ENCODE measurements around the gene PIGC. TPM values are rescaled to one million over a fixed set of nuclear protein-coding genes. Genes with fewer than 3 reads are reported as not detected.

PIGC gene
- total RNA-seq, 2 experiments from 2014 or later: 14.7 to 17.1 TPM

DNA sequence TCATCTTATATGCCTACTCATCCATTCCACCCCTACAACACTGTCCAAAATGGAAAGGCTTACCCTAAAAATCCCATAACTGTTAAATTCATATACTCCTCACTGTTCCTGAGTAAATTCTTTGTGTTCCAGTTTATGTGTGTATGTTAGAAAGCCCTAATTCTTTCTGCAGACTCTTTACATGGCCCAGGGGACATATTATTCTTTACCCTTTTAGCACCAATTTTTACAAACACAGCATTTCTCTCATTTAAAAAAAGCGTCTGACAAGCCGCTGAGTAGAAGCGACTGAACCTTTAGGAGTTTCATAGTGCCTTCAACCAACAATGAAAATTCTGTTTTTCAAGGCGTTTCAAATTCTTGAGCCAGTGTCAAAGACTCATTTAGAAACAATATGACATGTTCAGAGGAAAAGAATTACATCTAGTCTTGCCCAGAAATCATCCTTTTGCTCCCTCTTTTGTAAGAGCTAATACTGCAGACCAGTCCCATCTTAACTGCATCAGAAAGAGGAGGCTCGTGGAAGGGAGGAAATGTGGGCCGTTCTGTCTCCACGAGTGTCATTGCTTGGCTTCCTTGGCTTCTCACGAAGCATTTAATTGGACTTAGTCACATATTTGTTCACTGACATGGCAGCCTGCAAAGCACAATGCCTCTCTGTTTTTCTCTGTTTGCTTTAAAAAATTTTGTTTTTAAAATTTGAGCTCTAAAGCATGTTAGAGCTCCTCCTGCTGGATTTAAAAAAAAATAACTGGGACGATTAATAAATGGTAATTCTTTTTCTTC, 44.7 kb downstream of the PIGC start:
- DNase-seq: peak; percentile 35
- CTCF ChIA-PET: interaction anchor here (0.6 to 3.5 kb wide), 33 partner anchors 9 to 754 kb away, joined by 3 to 20 read pairs (median 4); partner anchors contain the start of gene PIGC
- intact Hi-C loops (cut with DNase I, micrococcal nuclease): loop anchor here (1.0 to 5.0 kb wide), 9 partner anchors 41 to 397 kb away; no protein-coding TSS in a partner anchor
- Mint-ChIP-seq H3K36me3 (ENCODE audit: low read depth) (peaks cover 1% of the 10 kb centered on the region), H3K27ac (peak overlapping the region; percentile 70), H3K4me3 (peak overlapping the region; percentile 29), H3K27me3 (no peaks in the 10 kb centered on the region), H3K9me3 (ENCODE audit: low read depth) (no peaks in the 10 kb centered on the region), H3K4me1 (peaks cover 74% of the 10 kb centered on the region)
- ATAC-seq: peak; percentile 53
- POLR2A ChIA-PET: interaction anchor here (1.2 kb wide), 1 partner anchor 41 kb away, joined by 3 read pairs; no protein-coding TSS in a partner anchor

DNA sequence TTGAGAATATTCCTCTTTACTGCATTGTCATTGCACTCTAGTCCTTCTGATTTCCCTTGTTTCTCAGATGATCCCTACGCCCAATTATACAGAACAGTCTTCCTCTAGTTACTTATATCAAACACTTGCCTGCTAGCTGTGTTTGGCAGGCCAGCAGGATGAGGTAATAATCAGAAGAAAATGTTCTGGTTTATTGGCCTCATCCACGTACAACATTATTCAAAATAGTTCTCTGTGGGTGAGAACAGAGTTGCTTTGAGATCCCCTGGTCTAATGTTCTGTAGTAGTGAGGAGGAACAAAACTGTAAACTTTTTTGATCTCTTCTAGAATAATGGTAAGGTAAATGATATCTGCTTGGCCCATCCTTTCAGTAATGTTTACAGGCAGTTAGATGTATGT, 45.7 kb downstream of the PIGC start:
- no peak for DNase-seq
- Mint-ChIP-seq H3K4me1 (peaks cover 83% of the 10 kb centered on the region), H3K36me3 (ENCODE audit: low read depth) (peaks cover 3% of the 10 kb centered on the region), H3K4me3 (no peak overlapping the region), H3K27me3 (no peaks in the 10 kb centered on the region), H3K9me3 (ENCODE audit: low read depth) (no peaks in the 10 kb centered on the region), H3K27ac (peak overlapping the region; percentile 52)
- intact Hi-C loops (cut with DNase I, micrococcal nuclease): loop anchor here (2.0 to 5.0 kb wide), 6 partner anchors 126 to 395 kb away; no protein-coding TSS in a partner anchor
- CTCF ChIA-PET: interaction anchor here (0.7 to 3.5 kb wide), 12 partner anchors 16 to 395 kb away, joined by 3 to 20 read pairs (median 5); no protein-coding TSS in a partner anchor
- ATAC-seq: no peak
- POLR2A ChIA-PET: interaction anchor here (0.5 kb wide), 2 partner anchors 40 to 1422 kb away, joined by 3 to 4 read pairs; no protein-coding TSS in a partner anchor

DNA sequence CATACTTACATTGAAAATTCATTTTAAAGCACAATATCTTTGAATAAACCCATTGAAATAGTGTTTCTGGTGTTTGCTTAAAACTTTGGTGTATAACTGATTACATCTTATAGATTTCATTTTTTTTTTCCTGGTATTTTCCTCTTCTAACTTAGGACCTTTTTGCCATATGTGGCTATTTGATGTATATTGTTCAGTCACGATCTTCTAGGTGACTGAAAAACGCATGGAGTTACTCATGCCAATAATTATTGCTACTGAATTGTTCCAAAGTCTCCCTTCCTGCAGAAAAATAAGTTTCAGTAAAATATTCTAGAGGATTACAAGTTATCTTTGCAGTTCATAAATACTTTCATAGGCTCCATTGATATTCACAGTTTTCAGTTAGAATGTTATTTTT, 46.2 kb downstream of the PIGC start:
- Mint-ChIP-seq H3K4me1 (peaks cover 88% of the 10 kb centered on the region), H3K4me3 (no peak overlapping the region), H3K36me3 (ENCODE audit: low read depth) (peaks cover 3% of the 10 kb centered on the region), H3K9me3 (ENCODE audit: low read depth) (no peaks in the 10 kb centered on the region), H3K27me3 (no peaks in the 10 kb centered on the region), H3K27ac (no peak overlapping the region)
- POLR2A ChIA-PET: interaction anchor here (0.5 kb wide), 1 partner anchor 39 kb away, joined by 3 read pairs; no protein-coding TSS in a partner anchor
- DNase-seq: no peak
- CTCF ChIA-PET: interaction anchor here (0.5 to 0.8 kb wide), 2 partner anchors 16 to 65 kb away, joined by 3 read pairs; no protein-coding TSS in a partner anchor
- ATAC-seq: no peak
- intact Hi-C loops (cut with DNase I, micrococcal nuclease): loop anchor here (2.0 to 5.0 kb wide), 6 partner anchors 125 to 395 kb away; no protein-coding TSS in a partner anchor

DNA sequence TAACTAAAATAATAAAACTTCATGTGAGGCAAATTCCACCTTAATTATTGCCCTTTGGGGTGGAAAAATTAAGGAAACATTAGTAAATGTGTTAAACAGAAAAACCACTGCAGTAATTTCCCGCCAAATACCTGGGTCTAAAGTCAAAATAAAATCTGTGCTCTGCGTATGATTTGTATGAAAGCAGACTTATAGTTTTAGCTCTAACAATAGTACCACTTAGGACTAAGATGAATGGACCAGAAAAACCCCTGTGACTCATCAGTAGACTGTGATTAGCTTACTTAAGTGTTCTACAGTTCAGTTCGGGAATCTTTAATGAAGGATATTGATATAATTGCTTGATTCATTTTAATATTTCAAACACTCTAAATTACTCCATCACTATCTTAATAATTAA, 46.6 kb downstream of the PIGC start:
- intact Hi-C loops (cut with DNase I, micrococcal nuclease): loop anchor here (5.0 kb wide), 2 partner anchors 125 to 265 kb away; no protein-coding TSS in a partner anchor

DNA sequence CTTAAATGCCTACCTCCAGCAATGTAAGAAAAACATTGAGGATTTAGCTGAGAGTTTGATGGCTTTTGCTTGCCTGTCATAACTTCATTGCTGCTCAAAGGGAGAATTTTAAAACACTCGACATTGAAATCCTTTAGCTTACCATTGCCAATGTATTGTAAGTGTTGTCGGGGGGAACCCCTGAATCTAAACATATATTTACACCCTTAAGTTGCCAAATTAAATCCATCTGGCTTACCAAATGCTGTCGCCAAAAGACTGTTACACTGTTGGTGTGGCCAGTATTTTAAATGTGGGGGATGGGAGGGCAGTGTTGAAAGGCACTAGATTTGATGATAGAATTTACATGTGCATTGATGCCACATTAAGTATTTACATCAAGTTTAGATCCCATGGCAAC, 48.3 kb downstream of the PIGC start:
- peaks cover 3% of the 10 kb centered on the region for H3K36me3 Mint-ChIP-seq (ENCODE audit: low read depth)
- ATAC-seq (no peak), DNase-seq (no peak)
- H3K27ac Mint-ChIP-seq: no peak overlapping the region
- H3K27me3 Mint-ChIP-seq: no peaks in the 10 kb centered on the region
- CTCF ChIA-PET: interaction anchor here (1.4 to 2.9 kb wide), 3 partner anchors 17 to 37 kb away, joined by 5 to 16 read pairs (median 6); no protein-coding TSS in a partner anchor
- no peak overlapping the region for H3K4me3 Mint-ChIP-seq
- intact Hi-C loops (cut with DNase I, micrococcal nuclease): loop anchor here (2.0 to 5.0 kb wide), 3 partner anchors 15 to 263 kb away; no protein-coding TSS in a partner anchor
- peaks cover 92% of the 10 kb centered on the region for H3K4me1 Mint-ChIP-seq
- H3K9me3 Mint-ChIP-seq (ENCODE audit: low read depth): no peaks in the 10 kb centered on the region
- POLR2A ChIA-PET: no interaction called here

More for the DNA sequence above, 46.6 kb downstream of the PIGC start:
- H3K4me1 Mint-ChIP-seq: peaks cover 92% of the 10 kb centered on the region
- peaks cover 3% of the 10 kb centered on the region for H3K36me3 Mint-ChIP-seq (ENCODE audit: low read depth)
- H3K4me3 Mint-ChIP-seq: no peak overlapping the region
- CTCF ChIA-PET: interaction anchor here (0.5 to 1.0 kb wide), 2 partner anchors 60 to 66 kb away, joined by 3 read pairs; no protein-coding TSS in a partner anchor
- no peak for DNase-seq
- POLR2A ChIA-PET: no interaction called here
- no peaks in the 10 kb centered on the region for H3K27me3 Mint-ChIP-seq
- no peaks in the 10 kb centered on the region for H3K9me3 Mint-ChIP-seq (ENCODE audit: low read depth)
- H3K27ac Mint-ChIP-seq: no peak overlapping the region
- peak; percentile 51 for ATAC-seq

DNA sequence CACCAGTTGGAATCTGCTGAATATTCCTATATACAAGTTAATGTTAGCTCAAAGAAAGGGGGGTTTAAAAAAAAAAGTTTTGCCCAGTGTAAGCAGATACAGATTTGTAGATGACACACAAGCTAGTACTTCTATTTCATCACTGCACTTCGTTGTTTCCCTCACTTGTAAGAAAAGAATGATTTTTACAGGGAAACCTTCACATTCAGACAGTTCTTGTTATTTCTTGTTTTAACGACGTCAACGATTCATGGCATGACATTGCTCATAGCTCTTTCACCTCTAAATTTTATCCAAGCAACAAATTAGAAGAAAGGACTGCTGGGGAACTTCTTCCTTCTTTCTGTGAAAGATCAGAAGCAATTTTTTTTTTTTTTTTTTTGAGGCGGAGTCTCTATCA, 49.1 kb downstream of the PIGC start:
- Mint-ChIP-seq H3K4me1 (peaks cover 87% of the 10 kb centered on the region), H3K9me3 (ENCODE audit: low read depth) (no peaks in the 10 kb centered on the region), H3K4me3 (peak overlapping the region; percentile 41), H3K36me3 (ENCODE audit: low read depth) (peaks cover 3% of the 10 kb centered on the region), H3K27ac (peak overlapping the region; percentile 82), H3K27me3 (no peaks in the 10 kb centered on the region)
- DNase-seq (no peak), ATAC-seq (peak; percentile 8)
- ChIA-PET CTCF (interaction anchor here (0.6 to 2.9 kb wide), 15 partner anchors 9 to 883 kb away, joined by 3 to 16 read pairs (median 4); no protein-coding TSS in a partner anchor), POLR2A (interaction anchor here (0.6 to 2.2 kb wide), 3 partner anchors 36 to 419 kb away, joined by 3 to 15 read pairs (median 9); no protein-coding TSS in a partner anchor)
- intact Hi-C loops (cut with DNase I, micrococcal nuclease): loop anchor here (1.0 to 5.0 kb wide), 8 partner anchors 14 to 263 kb away; no protein-coding TSS in a partner anchor

DNA sequence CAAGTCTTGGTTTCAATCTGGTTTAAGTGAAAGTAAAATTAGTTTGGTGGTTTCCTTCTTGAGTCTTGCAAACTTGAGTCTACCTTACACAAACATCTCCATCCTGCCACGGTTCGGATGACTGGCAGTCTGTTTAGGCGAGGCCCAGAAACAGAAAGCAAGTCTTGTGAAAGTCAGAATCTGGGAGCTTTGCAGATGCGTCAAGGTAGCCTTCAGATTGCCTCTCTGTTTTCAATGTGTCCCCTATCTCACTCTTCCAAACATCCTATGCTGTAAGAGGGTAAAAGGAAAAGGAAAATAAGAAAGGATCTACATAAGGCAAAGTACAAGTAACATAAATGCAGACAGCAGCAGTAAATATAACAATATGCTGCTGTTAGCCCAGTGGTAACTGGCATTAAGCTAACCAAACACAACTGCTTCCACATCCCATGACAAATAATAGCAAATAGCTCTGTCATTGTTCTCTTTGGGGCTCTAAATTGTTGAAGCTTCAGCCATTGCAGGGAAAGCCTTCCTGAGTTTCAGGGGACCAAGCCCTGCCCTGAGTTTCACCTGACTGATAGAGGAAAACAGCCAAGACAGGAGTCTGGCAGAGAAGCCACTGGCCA, 49.6 kb downstream of the PIGC start:
- Mint-ChIP-seq H3K36me3 (ENCODE audit: low read depth) (peaks cover 3% of the 10 kb centered on the region), H3K4me3 (peak overlapping the region; percentile 41), H3K4me1 (peaks cover 82% of the 10 kb centered on the region), H3K9me3 (ENCODE audit: low read depth) (no peaks in the 10 kb centered on the region), H3K27me3 (no peaks in the 10 kb centered on the region), H3K27ac (peak overlapping the region; percentile 82)
- CTCF ChIA-PET: interaction anchor here (0.6 to 2.9 kb wide), 16 partner anchors 8 to 882 kb away, joined by 3 to 16 read pairs (median 4); partner anchors contain the start of gene PIGC
- ATAC-seq (peak; percentile 95), DNase-seq (peak; percentile 83)
- intact Hi-C loops (cut with DNase I, micrococcal nuclease): loop anchor here (1.0 to 2.0 kb wide), 6 partner anchors 13 to 213 kb away; no protein-coding TSS in a partner anchor
- POLR2A ChIA-PET: interaction anchor here (0.6 to 2.2 kb wide), 4 partner anchors 35 to 418 kb away, joined by 3 to 15 read pairs (median 6); no protein-coding TSS in a partner anchor

DNA sequence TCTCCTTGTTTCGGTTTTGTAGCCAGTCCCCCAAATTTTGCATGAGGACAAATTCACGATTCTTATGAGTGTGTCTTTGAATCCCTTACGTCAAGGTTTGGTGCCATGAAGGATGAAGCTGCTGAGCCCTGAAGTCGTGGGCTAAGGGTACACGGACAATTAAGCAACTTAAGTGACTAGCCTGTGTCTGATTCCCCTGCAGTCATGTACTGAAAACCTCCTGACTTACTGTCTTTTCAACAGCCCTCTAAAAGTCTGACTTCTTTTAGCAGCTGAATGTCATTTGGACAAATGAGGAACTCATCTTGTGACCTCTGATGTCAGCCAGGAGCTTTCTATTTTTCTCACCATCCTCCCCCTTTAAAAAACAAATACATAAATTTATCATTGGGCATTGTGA, 50.5 kb downstream of the PIGC start:
- Mint-ChIP-seq H3K9me3 (ENCODE audit: low read depth) (no peaks in the 10 kb centered on the region), H3K36me3 (ENCODE audit: low read depth) (peaks cover 3% of the 10 kb centered on the region), H3K27me3 (no peaks in the 10 kb centered on the region), H3K4me3 (no peak overlapping the region), H3K27ac (peak overlapping the region; percentile 67), H3K4me1 (peaks cover 73% of the 10 kb centered on the region)
- DNase-seq (no peak), ATAC-seq (no peak)
- intact Hi-C loops (cut with DNase I, micrococcal nuclease): no loop called here
- ChIA-PET CTCF (interaction anchor here (0.7 to 2.9 kb wide), 8 partner anchors 9 to 380 kb away, joined by 3 to 16 read pairs (median 4); no protein-coding TSS in a partner anchor), POLR2A (interaction anchor here (1.1 to 2.2 kb wide), 2 partner anchors 35 to 50 kb away, joined by 3 to 15 read pairs; no protein-coding TSS in a partner anchor)

DNA sequence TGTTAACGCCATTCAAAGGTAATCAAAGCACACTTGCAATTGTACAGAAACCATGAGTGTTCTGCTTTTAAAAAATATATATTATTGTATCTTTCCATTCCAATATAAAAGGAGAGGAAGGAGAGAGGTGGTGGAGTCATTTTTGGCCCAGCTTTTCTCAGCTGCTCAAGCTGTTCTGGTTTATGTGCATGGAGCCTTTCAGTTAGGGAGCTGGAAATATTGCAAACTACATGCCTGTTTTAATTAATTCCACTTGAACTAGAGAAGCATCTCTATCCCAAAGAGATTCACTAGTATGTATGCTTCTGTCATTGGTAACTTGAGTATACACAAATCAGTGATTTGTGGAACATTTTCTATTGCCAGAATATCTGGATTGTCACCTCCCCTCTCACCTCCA, 51.9 kb downstream of the PIGC start:
- Mint-ChIP-seq H3K9me3 (ENCODE audit: low read depth) (no peaks in the 10 kb centered on the region), H3K4me3 (no peak overlapping the region), H3K4me1 (peaks cover 59% of the 10 kb centered on the region), H3K27ac (no peak overlapping the region), H3K27me3 (no peaks in the 10 kb centered on the region), H3K36me3 (ENCODE audit: low read depth) (peaks cover 3% of the 10 kb centered on the region)
- intact Hi-C loops (cut with DNase I, micrococcal nuclease): no loop called here
- ChIA-PET POLR2A (no interaction called here), CTCF (interaction anchor here (0.6 to 1.4 kb wide), 3 partner anchors 32 to 335 kb away, joined by 3 to 5 read pairs (median 5); no protein-coding TSS in a partner anchor)
- no peak for ATAC-seq
- DNase-seq: no peak

All from activated CD4-positive, alpha-beta T cell treated with anti-CD3 and anti-CD28 coated beads for 36 hours (primary cell).